Measurements from ENCODE around the gene PTPRJ. TPM values are rescaled to one million over a fixed set of nuclear protein-coding genes. Genes with fewer than 3 reads are reported as not detected.
A peak's percentile ranks its signal among the peaks of the same experiment; 100 is the strongest.

The PTPRJ gene
- total RNA-seq, 1 donor from 2014 or later = 4.7 TPM

DNA sequence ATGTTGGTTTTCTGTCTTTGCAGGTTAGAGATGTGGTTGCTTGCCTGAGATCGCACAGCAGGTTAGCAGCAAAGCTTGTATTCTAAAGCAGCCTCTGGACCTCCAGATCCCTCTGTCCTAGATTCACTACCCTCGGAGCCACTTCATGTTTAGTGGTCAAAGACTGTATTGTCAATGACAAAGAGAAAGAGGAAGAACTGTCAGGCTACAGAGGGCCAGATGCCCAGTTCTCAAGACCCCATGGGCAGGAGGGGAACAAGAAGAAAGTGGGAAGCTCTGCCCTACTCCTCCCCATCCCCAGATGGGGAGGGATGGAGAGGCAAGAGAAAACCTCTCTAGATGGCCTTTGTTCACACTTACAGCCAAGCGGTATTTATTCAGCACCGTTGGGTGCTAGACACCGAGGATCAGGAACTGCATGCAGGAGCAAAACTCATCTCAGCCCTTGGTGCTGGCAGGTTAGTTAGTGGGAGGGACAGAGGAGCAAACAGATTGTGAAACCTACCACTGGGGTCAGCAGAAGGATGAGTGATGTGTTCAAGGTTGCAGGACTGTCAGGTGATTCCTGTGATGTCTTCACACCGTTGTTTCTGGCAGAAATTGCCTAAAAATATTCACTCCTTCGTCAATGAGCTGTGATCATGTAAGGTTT lies 38.3 kb upstream of the PTPRJ start:
- Histone ChIP-seq H3K36me3 (no peaks in the 10 kb centered on the region), H3K9me3 (no peaks in the 10 kb centered on the region), H3K27ac (no peak overlapping the region), H3K4me3 (no peak overlapping the region), H3K4me1 (peaks cover 6% of the 10 kb centered on the region), H3K27me3 (no peaks in the 10 kb centered on the region)
- intact Hi-C loops (cut with DNase I) = no loop called here
- no peak for DNase-seq (ENCODE audit: extremely low spot score in 2 of 2)
- no peak for TF ChIP-seq POLR2A (IDR thresholded peaks at IDR 0.05)
- no peak for TF ChIP-seq POLR2AphosphoS5 (IDR thresholded peaks at IDR 0.05; ENCODE audit: insufficient read depth in 1 of 2, low read depth in 1 of 2)
- TF ChIP-seq CTCF (IDR thresholded peaks at IDR 0.05) = no peak

DNA sequence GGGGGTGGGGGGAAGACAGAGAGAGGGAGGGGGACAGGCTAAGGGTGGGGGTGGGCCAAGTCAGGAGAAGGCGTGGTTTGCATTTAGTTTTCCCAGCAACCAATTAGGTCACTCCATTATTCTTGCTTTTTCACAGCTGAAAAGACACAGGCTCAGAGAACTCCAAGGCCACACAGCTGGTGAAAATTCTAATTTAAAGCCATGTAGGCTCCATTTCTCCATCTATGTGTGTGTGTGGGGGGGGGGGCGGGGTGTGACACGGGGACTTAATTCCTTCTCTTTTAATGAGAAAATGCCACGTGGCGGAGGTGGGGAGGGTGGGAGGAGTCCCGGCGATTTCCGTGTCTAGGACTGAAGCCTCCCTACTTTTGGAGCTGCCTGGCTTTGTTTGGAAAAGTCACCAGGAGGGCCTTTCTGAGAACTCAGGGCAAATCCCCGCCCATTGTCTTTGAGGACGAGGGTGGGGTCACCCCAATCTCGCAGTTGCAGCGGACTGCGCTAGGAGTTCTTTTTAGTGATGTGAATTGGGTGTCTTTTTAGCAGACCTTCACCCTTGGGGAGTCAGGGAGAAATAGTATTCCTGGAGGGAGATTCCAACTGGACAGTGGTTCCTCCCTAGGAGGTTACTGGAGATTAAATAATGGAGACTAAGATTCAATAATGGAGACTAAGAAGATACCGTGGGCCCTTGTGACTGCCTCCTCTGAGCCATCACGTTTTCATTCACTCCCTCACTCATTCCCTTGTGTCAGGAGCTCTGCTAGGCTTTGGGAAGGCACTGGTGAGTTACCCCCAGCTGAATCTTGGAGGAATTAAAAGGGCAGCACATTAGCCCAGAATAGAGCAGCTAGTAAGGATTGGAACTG lies 36.4 kb upstream of the PTPRJ start:
- no peak for DNase-seq (ENCODE audit: extremely low spot score in 2 of 2)
- intact Hi-C loops (cut with DNase I) = no loop called here
- no peak for TF ChIP-seq POLR2AphosphoS5 (IDR thresholded peaks at IDR 0.05; ENCODE audit: insufficient read depth in 1 of 2, low read depth in 1 of 2)
- TF ChIP-seq CTCF (IDR thresholded peaks at IDR 0.05) = no peak
- TF ChIP-seq POLR2A (IDR thresholded peaks at IDR 0.05) = no peak

DNA sequence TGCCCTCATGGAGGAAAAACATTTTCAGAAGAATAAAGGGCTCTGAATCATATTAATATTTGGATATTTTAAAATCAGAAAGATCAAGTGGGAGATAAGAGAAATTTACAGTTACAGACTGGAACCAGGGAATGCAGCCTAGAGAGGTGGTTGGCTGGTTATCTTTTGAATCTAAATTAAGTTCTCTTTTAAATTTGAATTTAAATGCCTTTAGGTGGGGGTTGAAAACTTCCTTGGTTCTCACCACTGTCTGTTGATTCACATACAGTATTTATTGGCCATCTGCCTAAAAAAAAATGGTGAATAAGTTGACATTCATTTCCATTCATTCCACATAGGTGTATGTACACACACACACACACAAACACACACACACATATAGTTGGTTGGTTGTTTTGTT lies 35.7 kb upstream of the PTPRJ start:
- intact Hi-C loops (cut with DNase I) = no loop called here
- Histone ChIP-seq H3K4me1 (peaks cover 9% of the 10 kb centered on the region), H3K4me3 (no peak overlapping the region), H3K36me3 (no peaks in the 10 kb centered on the region), H3K9me3 (no peaks in the 10 kb centered on the region), H3K27me3 (no peaks in the 10 kb centered on the region), H3K27ac (no peak overlapping the region)
- DNase-seq (ENCODE audit: extremely low spot score in 2 of 2) = no peak
- no peak for TF ChIP-seq CTCF (IDR thresholded peaks at IDR 0.05)
- no peak for TF ChIP-seq POLR2A (IDR thresholded peaks at IDR 0.05)
- TF ChIP-seq POLR2AphosphoS5 (IDR thresholded peaks at IDR 0.05; ENCODE audit: insufficient read depth in 1 of 2, low read depth in 1 of 2) = no peak

More for the DNA sequence above, 36.4 kb upstream of the PTPRJ start:
- Histone ChIP-seq H3K4me3 (no peak overlapping the region), H3K4me1 (peaks cover 9% of the 10 kb centered on the region), H3K27ac (no peak overlapping the region), H3K27me3 (no peaks in the 10 kb centered on the region), H3K36me3 (no peaks in the 10 kb centered on the region), H3K9me3 (no peaks in the 10 kb centered on the region)

GRCh38 chr11:47946682-47947559 lies 33.4 kb upstream of the PTPRJ start:
- peaks cover 9% of the 10 kb centered on the region for H3K4me1 ChIP-seq
- no peaks in the 10 kb centered on the region for H3K9me3 ChIP-seq
- no peaks in the 10 kb centered on the region for H3K27me3 ChIP-seq
- DNase-seq (ENCODE audit: extremely low spot score in 2 of 2) = peak in 1 of 2 donors; percentile 92
- no peak overlapping the region for H3K27ac ChIP-seq
- H3K36me3 ChIP-seq = no peaks in the 10 kb centered on the region
- peak; percentile 58 to 63 for TF ChIP-seq POLR2AphosphoS5 (IDR thresholded peaks at IDR 0.05; ENCODE audit: insufficient read depth in 1 of 2, low read depth in 1 of 2)
- no peak for TF ChIP-seq CTCF (IDR thresholded peaks at IDR 0.05)
- no peak for TF ChIP-seq POLR2A (IDR thresholded peaks at IDR 0.05)
- intact Hi-C loops (cut with DNase I) = no loop called here
- H3K4me3 ChIP-seq = no peak overlapping the region

Measured in vagina (tissue), 2 donors.